C4-2B (cell line): ENCODE data around the gene RABEP2.
"Not testable (repeated sequence)": the region's sequence is repeated elsewhere in the genome, so short reads cannot be mapped to it uniquely, and the experiment has no call there.

Experiments used
- H3K27ac ChIP-seq: fragments of 450-650 bp; 2 replicates; pipeline ENCODE4 v1.5.1; 2017
- CTCF ChIP-seq: fragments of 450-650 bp; conservative IDR thresholded peaks from 2 replicates; pipeline ENCODE4 v1.5.1; 2017; ENCODE audit warnings: mild to moderate bottlenecking
- ZFX ChIP-seq: fragments of 450-650 bp; IDR thresholded peaks from 2 replicates; pipeline ENCODE4 v1.6.1; 2017

RABEP2 gene

GRCh38 chr16:28895609-28896008, 29.4 kb downstream of the RABEP2 start:
- no peak overlapping the region for H3K27ac ChIP-seq
- no peak for TF ChIP-seq ZFX
- no peak for TF ChIP-seq CTCF

- no peak for TF ChIP-seq CTCF
- TF ChIP-seq ZFX, result no peak
Measured at GRCh38 chr16:28893291-28893690, 31.7 kb downstream of the RABEP2 start.

GRCh38 chr16:28891964-28892890, 32.8 kb downstream of the RABEP2 start:
- H3K27ac ChIP-seq, result no peak overlapping the region
- TF ChIP-seq CTCF (no peak), ZFX (no peak)

More at GRCh38 chr16:28893291-28893690, 31.7 kb downstream of the RABEP2 start:
- H3K27ac ChIP-seq, result no peak overlapping the region

GRCh38 chr16:28890355-28890754, 34.7 kb downstream of the RABEP2 start:
- H3K27ac ChIP-seq, result not testable (repeated sequence)

GRCh38 chr16:28886945-28887344, 38.1 kb downstream of the RABEP2 start:
- no peak overlapping the region for H3K27ac ChIP-seq
- TF ChIP-seq ZFX (no peak), CTCF (no peak)

GRCh38 chr16:28884045-28884444, 41.0 kb downstream of the RABEP2 start:
- no peak for TF ChIP-seq ZFX
- no peak for TF ChIP-seq CTCF

GRCh38 chr16:28883221-28883996, 41.6 kb downstream of the RABEP2 start:
- H3K27ac ChIP-seq, result no peak overlapping the region
- TF ChIP-seq CTCF (no peak), ZFX (no peak)

More at GRCh38 chr16:28884045-28884444, 41.0 kb downstream of the RABEP2 start:
- no peak overlapping the region for H3K27ac ChIP-seq
